Stimulated activated CD8-positive, alpha-beta memory T cell treated with anti-CD3 and anti-CD28 coated beads, Interleukin-4, amount 100 ng/mL, for 24 hours (primary cell): ENCODE data around the gene ZEB2.
A peak's percentile ranks its signal among the peaks of the same experiment; 100 is the strongest.
"Not testable (repeated sequence)": the region's sequence is repeated elsewhere in the genome, so short reads cannot be mapped to it uniquely, and the experiment has no call there.

Source experiments
- DNase-seq: peaks from one replicate; pipeline ENCODE4 v3.0.0-alpha.2; 2020; ENCODE audit warnings: low read depth

ZEB2 gene

DNA sequence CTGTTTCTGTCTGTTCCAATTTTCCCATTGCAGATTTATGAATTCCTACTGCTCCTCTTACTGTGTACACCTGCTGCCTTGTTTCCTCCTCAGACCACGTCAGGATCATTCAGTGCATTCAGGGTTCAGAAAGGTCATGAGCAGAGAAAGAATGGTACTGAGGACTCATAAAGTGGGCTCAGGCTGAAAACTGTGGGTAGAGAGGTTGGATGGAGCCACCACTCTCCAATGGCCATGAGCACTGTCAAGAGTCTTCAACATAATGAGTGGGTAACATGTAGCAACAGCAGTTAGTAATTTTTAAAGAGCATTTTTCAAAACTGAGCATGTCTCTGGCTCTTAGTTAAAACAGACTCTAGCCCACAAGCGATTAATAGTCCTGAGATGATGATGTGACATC lies 138.2 kb downstream of the ZEB2 start:
- DNase-seq, result no peak

DNA sequence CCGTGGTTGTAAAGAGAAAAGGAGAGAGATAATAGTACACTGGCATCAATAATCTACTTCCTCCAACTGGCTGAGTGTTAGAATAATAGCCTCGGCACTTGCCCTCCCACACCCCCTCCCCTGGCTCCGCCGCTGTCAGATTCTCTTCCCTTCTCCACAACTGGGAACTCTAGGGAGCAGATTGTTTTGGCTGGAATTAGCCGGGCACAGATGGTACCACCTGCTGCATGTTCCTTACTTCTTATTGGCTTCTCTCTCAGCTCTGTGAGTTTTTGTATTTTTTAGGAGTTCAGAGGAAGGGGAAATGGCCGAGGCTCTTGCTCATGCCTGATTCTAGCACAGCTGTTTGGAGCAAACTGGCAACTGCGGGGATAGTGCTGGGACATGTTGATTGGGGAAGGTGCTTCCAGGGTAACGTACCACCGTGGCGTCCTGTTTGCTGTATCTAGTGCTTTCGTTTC lies 140.0 kb downstream of the ZEB2 start:
- no peak for DNase-seq

- DNase-seq, result no peak
These were observed 141.4 kb downstream of the ZEB2 start for GRCh38 chr2:144378551-144378950.

DNA sequence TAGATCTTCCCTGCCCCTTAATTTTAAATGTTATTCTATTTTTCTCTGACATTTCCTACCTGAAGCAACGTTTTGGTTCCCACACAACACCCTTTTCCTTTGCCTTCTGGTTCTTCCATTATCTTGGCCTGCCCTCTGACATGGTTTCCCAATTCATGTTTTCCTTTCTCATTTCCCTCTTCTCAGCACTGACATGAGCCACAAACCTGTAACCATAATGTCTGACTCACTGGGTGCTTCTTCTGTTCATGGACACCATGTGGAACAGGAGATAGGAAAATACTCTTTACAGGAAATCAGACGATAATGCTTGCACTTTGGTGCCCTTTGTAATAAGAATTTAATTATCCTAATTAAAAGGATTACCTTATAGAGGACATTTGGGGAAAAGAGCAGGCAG lies 142.0 kb downstream of the ZEB2 start:
- no peak for DNase-seq

GRCh38 chr2:144376926-144377325 lies 143.0 kb downstream of the ZEB2 start:
- no peak for DNase-seq

DNA sequence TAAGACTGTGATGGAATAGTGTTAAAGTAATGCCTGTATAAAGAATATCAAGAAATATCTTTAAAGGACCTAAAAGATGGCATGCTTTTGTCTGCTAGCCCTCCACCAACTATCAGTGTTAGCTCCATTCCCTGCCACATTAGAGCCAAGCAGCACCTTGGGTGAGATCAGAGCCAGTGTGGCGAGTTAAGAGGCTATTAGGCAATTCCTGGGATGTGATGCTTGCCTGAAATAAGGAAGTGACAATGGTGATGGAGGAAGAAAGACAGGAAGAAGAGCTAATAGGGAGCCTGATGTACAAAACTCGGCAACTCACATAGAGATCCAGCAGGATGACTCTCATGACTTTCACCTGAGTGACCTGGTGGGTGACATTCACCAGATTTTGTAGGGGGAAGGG lies 143.5 kb downstream of the ZEB2 start:
- no peak for DNase-seq

DNA sequence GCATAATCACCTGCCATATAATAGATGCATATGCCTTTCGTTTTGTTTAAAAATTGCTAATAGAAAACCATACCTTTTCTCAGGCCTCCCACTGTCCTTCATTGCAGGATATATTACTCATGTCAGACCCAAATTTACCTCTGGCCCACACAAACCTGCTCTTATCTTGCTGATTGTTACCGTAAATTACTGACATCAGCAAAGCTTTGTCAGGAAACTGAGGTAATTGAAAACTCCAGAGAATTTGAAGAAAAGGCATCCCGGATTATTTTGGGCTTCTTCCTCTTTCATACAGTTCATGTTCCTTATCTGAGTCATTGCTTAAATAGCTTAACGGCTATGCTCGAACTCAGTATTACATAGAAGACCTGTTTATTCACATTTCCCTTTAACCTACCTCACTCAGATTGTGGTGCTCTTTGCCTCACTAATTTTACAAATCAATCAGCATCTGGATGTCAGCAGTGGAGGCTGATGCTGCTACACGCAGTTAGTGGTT lies 145.7 kb downstream of the ZEB2 start:
- no peak for DNase-seq

- no peak for DNase-seq
These were observed 147.4 kb downstream of the ZEB2 start for GRCh38 chr2:144372410-144373080.

DNA sequence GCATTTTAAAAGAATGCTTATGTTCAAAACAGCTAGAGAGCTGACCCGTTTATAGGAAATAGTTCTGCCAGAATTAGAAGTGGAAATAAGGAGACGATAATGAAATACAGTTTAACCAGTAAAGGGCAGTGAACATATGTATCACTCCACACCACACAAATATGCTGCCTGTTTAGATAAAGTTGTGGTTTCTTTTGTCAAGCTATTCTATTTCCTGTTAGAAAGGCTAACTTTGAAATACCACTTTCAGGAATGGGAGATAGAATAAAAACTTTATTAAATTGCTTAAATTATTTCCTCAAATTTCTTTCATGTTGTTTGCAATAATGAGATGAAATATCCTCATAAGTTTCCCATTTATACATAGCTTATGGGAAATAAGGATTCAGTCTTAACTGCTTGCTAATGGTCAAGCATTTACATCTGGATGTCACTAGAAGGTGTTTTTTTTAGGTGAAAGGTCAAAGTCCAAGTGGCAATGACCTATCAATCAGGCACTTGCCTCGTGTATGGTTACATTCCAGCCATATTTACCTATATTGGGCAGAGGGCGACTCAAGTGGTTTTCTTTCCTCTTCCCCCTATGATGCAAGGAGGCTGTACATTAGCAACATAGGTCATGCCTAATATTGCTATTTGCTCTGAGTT lies 148.9 kb downstream of the ZEB2 start:
- DNase-seq, result no peak

GRCh38 chr2:144369416-144369815 lies 150.5 kb downstream of the ZEB2 start:
- DNase-seq, result no peak

- no peak for DNase-seq
These were observed 153.0 kb downstream of the ZEB2 start for GRCh38 chr2:144366825-144367429.

DNA sequence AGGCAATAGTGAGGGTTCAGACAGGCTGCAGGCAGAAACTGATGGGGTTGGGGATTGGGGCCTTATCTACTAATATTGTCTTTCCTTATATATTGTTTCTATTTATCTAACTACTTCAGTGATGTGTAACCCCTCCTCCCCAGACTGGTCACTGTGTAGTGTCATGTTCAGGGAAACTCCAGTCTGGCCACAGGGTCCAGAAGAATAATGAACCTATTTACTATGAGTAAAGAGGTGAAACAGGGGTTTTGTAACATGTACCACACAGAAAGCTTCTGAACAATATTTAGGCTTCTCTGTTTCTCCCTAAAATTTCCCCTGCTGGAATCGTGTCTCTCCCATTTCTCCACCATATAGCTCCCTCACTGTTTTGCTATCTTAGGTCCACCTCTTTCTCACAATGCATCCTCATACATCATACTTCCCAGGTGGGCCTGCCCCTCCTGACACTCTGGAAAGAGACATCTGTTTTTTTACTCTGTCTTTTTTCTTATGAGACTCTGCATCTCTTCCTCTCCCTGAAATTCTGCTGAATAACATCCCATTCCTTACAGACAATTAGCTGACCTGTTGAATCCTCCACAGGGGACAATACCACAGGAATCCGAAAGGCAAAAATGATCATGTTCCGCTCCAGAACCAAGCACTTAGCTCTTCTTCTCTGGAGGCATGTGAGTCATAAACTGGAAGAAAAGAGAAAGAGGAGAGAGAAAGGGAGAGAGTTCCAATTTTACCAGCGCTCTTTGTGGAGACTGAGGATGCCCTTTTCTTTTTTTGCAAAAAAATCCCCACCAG lies 154.8 kb downstream of the ZEB2 start:
- no peak for DNase-seq

- not testable (repeated sequence) for DNase-seq
These were observed 155.7 kb downstream of the ZEB2 start for GRCh38 chr2:144364247-144364646.

GRCh38 chr2:144362401-144362800 lies 157.5 kb downstream of the ZEB2 start:
- DNase-seq, result no peak

GRCh38 chr2:144361742-144362141 lies 158.2 kb downstream of the ZEB2 start:
- no peak for DNase-seq

- no peak for DNase-seq
These were observed 160.2 kb downstream of the ZEB2 start for GRCh38 chr2:144359684-144360083.

DNA sequence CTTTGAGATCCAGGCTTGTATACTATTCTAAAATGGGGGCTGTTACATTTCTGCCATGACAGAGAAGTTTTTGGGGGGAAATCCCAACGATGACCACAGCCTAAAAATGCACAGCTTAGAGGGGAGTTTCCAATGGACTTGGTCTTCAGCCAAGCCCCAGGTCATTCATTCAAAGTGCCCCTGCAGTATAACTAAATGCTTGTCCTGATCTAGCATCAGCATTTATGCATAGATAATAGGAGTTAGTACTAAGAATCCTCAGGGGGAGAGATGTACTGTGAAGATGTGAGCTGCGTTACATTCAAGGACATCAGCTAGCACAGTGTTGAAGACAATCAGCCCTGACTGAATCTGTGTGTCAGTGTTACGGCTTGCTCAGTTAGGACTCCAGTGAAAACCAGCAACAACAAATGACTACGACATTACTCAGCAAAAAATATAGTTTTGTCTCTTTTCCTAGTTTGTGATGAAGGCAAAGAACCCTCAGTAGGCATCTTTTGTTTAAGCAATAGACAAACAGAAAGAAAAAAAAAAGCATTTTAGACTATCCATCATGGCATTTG lies 160.9 kb downstream of the ZEB2 start:
- DNase-seq, result peak; percentile 3

DNA sequence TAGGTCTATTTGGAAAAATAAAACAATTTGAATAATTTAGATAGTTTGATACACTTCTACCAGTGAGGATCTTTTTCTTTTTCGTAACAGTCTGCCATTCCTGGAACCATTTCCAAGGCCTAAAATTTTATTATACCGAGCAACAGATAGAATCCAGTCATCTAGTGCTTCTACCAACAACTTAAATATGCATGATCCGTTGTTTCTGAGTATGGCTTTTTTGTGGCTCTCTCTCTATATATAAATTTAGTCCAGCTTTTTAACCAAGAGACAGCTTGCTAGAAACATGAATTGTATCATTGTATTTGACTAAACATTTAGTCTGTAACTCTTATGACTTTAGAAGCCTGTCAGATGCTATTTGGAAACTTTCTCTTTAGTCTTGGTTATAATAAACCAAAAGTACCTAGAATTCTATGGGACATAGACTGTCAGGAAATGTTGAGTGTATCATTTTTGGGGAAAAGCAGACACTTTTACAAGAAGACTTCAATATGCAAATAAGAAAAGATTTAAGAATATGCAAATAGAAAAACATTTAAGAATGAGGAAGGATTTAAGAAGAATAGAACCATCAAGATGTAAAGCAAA lies 161.4 kb downstream of the ZEB2 start:
- DNase-seq, result no peak

DNA sequence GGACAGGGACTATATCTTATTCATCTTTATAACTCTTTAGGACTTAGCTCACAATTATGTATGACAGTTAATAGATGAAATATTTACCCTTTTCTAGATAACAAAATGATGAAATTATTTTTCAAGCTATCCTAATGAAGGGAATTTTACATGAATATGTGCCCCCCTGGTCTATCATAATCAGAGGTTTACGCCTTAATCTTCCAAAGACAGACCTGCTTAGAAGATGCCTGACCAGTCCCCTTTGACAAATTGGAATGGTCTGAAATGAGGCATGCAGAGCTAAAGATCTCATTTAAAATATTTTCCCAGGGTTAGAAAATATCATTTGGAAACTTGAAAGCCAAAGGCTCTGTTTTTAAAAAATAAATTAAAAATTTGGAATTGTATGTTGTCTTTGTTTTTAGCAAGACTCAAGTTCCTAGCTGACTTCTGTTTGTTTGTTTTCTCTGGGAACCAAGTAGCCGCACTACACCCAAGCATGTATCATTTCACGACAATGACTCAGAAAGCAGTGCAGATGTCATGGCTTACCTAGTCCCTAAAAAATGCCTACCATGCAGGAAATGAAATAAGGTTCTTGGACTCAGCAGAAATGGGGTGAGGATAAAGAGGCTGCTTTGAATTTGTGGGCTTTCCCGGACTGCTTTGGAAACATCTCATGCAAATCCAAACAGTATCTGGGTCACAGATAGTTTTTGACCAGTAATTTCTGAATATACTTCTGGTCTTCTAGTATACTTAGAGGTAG lies 162.1 kb downstream of the ZEB2 start:
- DNase-seq, result no peak

DNA sequence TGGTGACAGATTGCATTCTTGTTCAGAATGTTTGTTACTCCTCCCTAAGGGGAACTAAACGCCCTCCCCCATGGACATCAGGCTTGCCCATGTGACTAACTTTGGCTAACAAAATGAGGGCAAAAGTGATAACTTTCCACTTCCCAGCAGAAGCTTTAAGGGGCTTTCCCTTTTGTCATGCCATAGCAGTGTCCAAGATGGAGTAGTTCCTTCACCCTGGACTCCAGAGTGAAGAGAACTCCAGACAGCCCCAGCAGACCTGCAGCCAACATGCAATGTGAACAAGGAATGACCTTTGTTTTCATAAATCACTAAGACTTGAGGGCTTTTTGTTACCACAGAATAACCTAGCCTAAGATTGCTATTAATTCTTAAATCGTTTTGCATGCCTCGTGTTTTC lies 163.5 kb downstream of the ZEB2 start:
- no peak for DNase-seq

- no peak for DNase-seq
These were observed 165.0 kb downstream of the ZEB2 start for GRCh38 chr2:144354953-144355352.
